IMR-90 (cell line): ENCODE results near the gene PRPSAP1. TPM values are rescaled to one million over a fixed set of nuclear protein-coding genes. Genes with fewer than 3 reads are reported as not detected.
"Not testable (repeated sequence)": the region's sequence is repeated elsewhere in the genome, so short reads cannot be mapped to it uniquely, and the experiment has no call there.

Experiments used
- ATAC-seq: fragments of 200-7000 bp; cut with Tn5 transposase; 2 replicates; pipeline ENCODE4 v1.9.1; 2020; ENCODE audit warnings: low read depth, mild to moderate bottlenecking, moderate library complexity
- BruUV-seq: library from RNA; stranded (reverse); fragments of 400-500 nt; replicated peaks from 2 replicates; lab custom pipeline; 2021; lab: Mats Ljungman, UMichigan
- CTCF ChIA-PET: fragments of 300-600 bp; formaldehyde crosslinking; extraction: SDS; loops from one replicate; lab custom pipeline; 2021; ENCODE audit warnings: antibody characterized with exemption; lab: Yijun Ruan, JAX
- POLR2A ChIA-PET: fragments of 300-600 bp; sonication (Branson Sonifier 250); formaldehyde crosslinking; loops from one replicate; lab custom pipeline; 2022; ENCODE audit warnings: antibody characterized with exemption; ENCODE audit not compliant: unreplicated experiment; lab: Charles Lee
- DNase-seq: peaks from one replicate; pipeline ENCODE4 v3.0.0; 2013
- H2AFZ ChIP-seq: replicated peaks from 2 replicates; pipeline ENCODE3; 2013; ENCODE audit warnings: low read length, mild to moderate bottlenecking; ENCODE audit not compliant: poor library complexity
- H2AK5ac ChIP-seq: 2 replicates; pipeline ENCODE4 v1.6.1; 2013; ENCODE audit warnings: low read depth, low read length, inconsistent platforms
- H2AK9ac ChIP-seq: replicated peaks from 2 replicates; pipeline ENCODE3; 2013; ENCODE audit warnings: mild to moderate bottlenecking, low read depth, low read length, moderate library complexity; ENCODE audit not compliant: poor library complexity
- H2BK120ac ChIP-seq: 2 replicates; pipeline ENCODE4 v1.6.1; 2013; ENCODE audit warnings: low read depth, low read length, inconsistent platforms
- H2BK15ac ChIP-seq: 3 replicates; pipeline ENCODE4 v1.6.1; 2013; ENCODE audit warnings: low read depth, low read length, inconsistent platforms
- H2BK20ac ChIP-seq: 2 replicates; pipeline ENCODE4 v1.6.1; 2013; ENCODE audit warnings: low read depth, mild to moderate bottlenecking, inconsistent platforms, low read length, moderate library complexity
- H2BK5ac ChIP-seq: 2 replicates; pipeline ENCODE4 v1.6.1; 2013; ENCODE audit warnings: mild to moderate bottlenecking, low read depth, low read length, inconsistent platforms; ENCODE audit not compliant: poor library complexity, severe bottlenecking
- H3K14ac ChIP-seq: replicated peaks from 2 replicates; pipeline ENCODE4 v1.6.1; 2013; ENCODE audit warnings: low read depth, low read length, inconsistent platforms
- H3K18ac ChIP-seq: 2 replicates; pipeline ENCODE4 v1.6.1; 2013; ENCODE audit warnings: low read depth, low read length, control low read depth
- H3K23ac ChIP-seq: 2 replicates; pipeline ENCODE4 v1.6.1; 2013; ENCODE audit warnings: low read depth, low read length, inconsistent platforms
- H3K27ac ChIP-seq: 2 replicates; pipeline ENCODE4 v1.5.1; 2013; ENCODE audit warnings: mild to moderate bottlenecking, control low read depth, low read length; ENCODE audit not compliant: insufficient read depth
- H3K27me3 ChIP-seq: 2 replicates; pipeline ENCODE4 v1.6.1; 2013; ENCODE audit warnings: low read length; ENCODE audit not compliant: control insufficient read depth, insufficient read depth
- H3K36me3 ChIP-seq: 2 replicates; pipeline ENCODE4 v1.6.1; 2013; ENCODE audit warnings: low read length, mixed read lengths; ENCODE audit not compliant: control insufficient read depth, insufficient read depth
- H3K4ac ChIP-seq: 2 replicates; pipeline ENCODE4 v1.6.1; 2013; ENCODE audit warnings: low read depth, low read length, inconsistent platforms
- H3K4me1 ChIP-seq: 2 replicates; pipeline ENCODE4 v1.6.1; 2013; ENCODE audit warnings: low read length, mixed read lengths; ENCODE audit not compliant: control insufficient read depth, insufficient read depth
- H3K4me2 ChIP-seq: 2 replicates; pipeline ENCODE4 v1.6.1; 2013; ENCODE audit warnings: low read depth, mild to moderate bottlenecking, control low read depth, low read length, moderate library complexity
- H3K4me3 ChIP-seq: 2 replicates; pipeline ENCODE4 v1.5.1; 2013; ENCODE audit warnings: low read depth, mild to moderate bottlenecking, control low read depth, low read length, moderate library complexity; ENCODE audit not compliant: insufficient read depth
- H3K56ac ChIP-seq: 2 replicates; pipeline ENCODE4 v1.6.1; 2013; ENCODE audit warnings: low read length, inconsistent platforms; ENCODE audit not compliant: insufficient read depth; ENCODE audit errors: extremely low read depth
- H3K79me1 ChIP-seq, 2 experiments: 2 replicates each; pipeline ENCODE4 v1.6.1; 2013; ENCODE audit warnings: low read length in 2 of 2, inconsistent platforms in 1 of 2, low read depth in 1 of 2
- H3K9ac ChIP-seq: 2 replicates; pipeline ENCODE4 v1.6.1; 2013; ENCODE audit warnings: low read depth, low read length, control low read depth
- H3K9me1 ChIP-seq: 2 replicates; pipeline ENCODE4 v1.6.1; 2013; ENCODE audit warnings: low read length, inconsistent platforms; ENCODE audit not compliant: insufficient read depth
- H3K9me3 ChIP-seq: 2 replicates; pipeline ENCODE4 v1.6.1; 2013; ENCODE audit warnings: low read length; ENCODE audit not compliant: control insufficient read depth, insufficient read depth
- H4K20me1 ChIP-seq: 2 replicates; pipeline ENCODE4 v1.6.1; 2013; ENCODE audit warnings: low read length, inconsistent platforms; ENCODE audit not compliant: insufficient read depth
- H4K5ac ChIP-seq: 2 replicates; pipeline ENCODE4 v1.6.1; 2013; ENCODE audit warnings: mild to moderate bottlenecking, low read depth, low read length, control low read depth
- H4K8ac ChIP-seq, 2 experiments: 2 replicates each; pipeline ENCODE4 v1.6.1; 2013; ENCODE audit warnings: low read depth in 2 of 2, low read length in 2 of 2, control low read depth in 1 of 2, inconsistent platforms in 1 of 2
- H4K91ac ChIP-seq: 2 replicates; pipeline ENCODE4 v1.6.1; 2013; ENCODE audit warnings: low read depth, low read length, inconsistent platforms; ENCODE audit not compliant: insufficient read depth
- WGBS, 2 experiments: methylation state at CpG; one replicate each; pipeline versions ENCODE4 v1.1.5 to v1.1.7; 2013; ENCODE audit warnings: missing lambda C conversion rate in 2 of 2; ENCODE audit not compliant: insufficient read length in 1 of 2; ENCODE audit errors: extremely low coverage in 2 of 2; 5-methylcytosine and 5-hydroxymethylcytosine counted together
- dilution Hi-C: fragments of 300-500 bp; cut with HindIII; formaldehyde crosslinking; loops from one replicate; pipeline ENCODE4 v1.14.3; 2018; ENCODE audit warnings: low sequenced_read_pairs; ENCODE audit not compliant: unreplicated experiment
- in situ Hi-C: fragments of 300-500 bp; cut with MboI; formaldehyde crosslinking; loops from 3 replicates; pipeline ENCODE4 v1.14.3; 2019; ENCODE audit warnings: low sequenced_read_pairs, inconsistent platforms, mixed read lengths
- intact Hi-C: fragments of 100-400 bp; cut with micrococcal nuclease; formaldehyde crosslinking; loops from 2 replicates; pipeline ENCODE4 v1.10.0; 2022
- polyA plus RNA-seq, 3 experiments: library from polyadenylated mRNA; depleted of rRNA; stranded (reverse); fragments of >200 nt; gene quantifications; 2 replicates each; pipeline ENCODE4 v1.2.3, GENCODE V29; 2012; ENCODE audit warnings: low replicate concordance in 1 of 3
- total RNA-seq: library from RNA; depleted of rRNA; stranded (reverse); fragments of >200 nt; gene quantifications from 2 replicates; pipeline ENCODE4 v1.2.3, GENCODE V29; 2012

PRPSAP1 gene
- total and polyA plus RNA-seq, 2 of the 4 experiments (the other 2 are of a cell fraction) = 34.4 to 48.6 TPM

GRCh38 chr17:76305135-76305454, 48.6 kb downstream of the PRPSAP1 start:
- H3K18ac ChIP-seq, dilution Hi-C loops, H3K4ac ChIP-seq, H3K36me3 ChIP-seq, H3K9ac ChIP-seq, H2BK120ac ChIP-seq, H3K23ac ChIP-seq, ATAC-seq, H2BK5ac ChIP-seq, intact Hi-C loops, H3K9me1 ChIP-seq, H4K5ac ChIP-seq, H3K27me3 ChIP-seq, H4K8ac ChIP-seq, DNase-seq, H3K4me3 ChIP-seq, H3K9me3 ChIP-seq, H3K14ac ChIP-seq, BruUV-seq, H3K79me1 ChIP-seq, H3K4me1 ChIP-seq, H3K4me2 ChIP-seq, H2AFZ ChIP-seq, H3K27ac ChIP-seq, H4K91ac ChIP-seq, POLR2A ChIA-PET, CTCF ChIA-PET, H2BK20ac ChIP-seq, H2BK15ac ChIP-seq, H3K56ac ChIP-seq, H2AK5ac ChIP-seq, H4K20me1 ChIP-seq, H2AK9ac ChIP-seq: not testable (repeated sequence)
- no CpG with 5 or more reads among the region's 3 CpGs for WGBS, 2 experiments
- in situ Hi-C loops = loop anchor here (10.0 kb wide), 1 partner anchor 200 kb away; the partner anchor contains the start of gene RHBDF2
